Stomach (tissue), 9 donors: ENCODE measurements around the gene FES. TPM values are rescaled to one million over a fixed set of nuclear protein-coding genes. Genes with fewer than 3 reads are reported as not detected.
"Not testable (repeated sequence)": the region's sequence is repeated elsewhere in the genome, so short reads cannot be mapped to it uniquely, and the experiment has no call there.

Source experiments
- DNase-seq, 2 donors: peaks; one replicate each; pipeline versions ENCODE4 v3.0.0 to v3.0.0-alpha.2; 2013 to 2019
- H3K27ac ChIP-seq, 5 donors: fragments of 200-600 bp in 4 of 5; sonication (generic) in 4 of 5; one replicate each; pipeline ENCODE4 v1.5.1; 2013 to 2019; ENCODE audit warnings: mild to moderate bottlenecking in 1 of 5, moderate library complexity in 1 of 5
- H3K27me3 ChIP-seq, 3 donors: fragments of 200-600 bp; sonication (generic); one replicate each; pipeline ENCODE4 v1.5.1; 2017 to 2019; ENCODE audit warnings: mixed run types in 1 of 3
- H3K36me3 ChIP-seq, 4 donors: fragments of 200-600 bp; sonication (generic); 1 replicate in 3 of 4; 2 replicates in 1 of 4; pipeline ENCODE4 v1.5.1; 2016 to 2019
- H3K4me1 ChIP-seq, 4 donors: fragments of 200-600 bp; sonication (generic); one replicate each; pipeline ENCODE4 v1.5.1; 2016 to 2019
- H3K4me3 ChIP-seq, 4 donors: fragments of 200-600 bp; sonication (generic) in 3 of 4; one replicate each; pipeline ENCODE4 v1.5.1; 2016 to 2019; ENCODE audit warnings: mild to moderate bottlenecking in 1 of 4
- H3K9me3 ChIP-seq, 4 donors: fragments of 200-600 bp; sonication (generic); one replicate each; pipeline ENCODE4 v1.5.1; 2016 to 2019
- CTCF ChIP-seq, 7 experiments: fragments of 450-650 bp in 4 of 7; fragments of 200-600 bp in 3 of 7; sonication (generic) in 3 of 7; IDR thresholded peaks; one replicate each; pipeline ENCODE4 v1.5.1; 2016 to 2019; ENCODE audit warnings: antibody characterized with exemption in 7 of 7, control low read depth in 2 of 7, mild to moderate bottlenecking in 1 of 7
- EP300 ChIP-seq: sonication (generic); formaldehyde crosslinking; IDR thresholded peaks from one replicate; pipeline ENCODE4 v1.6.1; 2017; ENCODE audit warnings: antibody characterized with exemption
- POLR2A ChIP-seq, 4 donors: fragments of 450-650 bp; IDR thresholded peaks; one replicate each; pipeline ENCODE4 v1.6.1; 2016; ENCODE audit warnings: antibody characterized with exemption in 4 of 4, control low read depth in 2 of 4, mild to moderate bottlenecking in 1 of 4, moderate library complexity in 1 of 4
- POLR2AphosphoS5 ChIP-seq, 3 donors: sonication (generic); formaldehyde crosslinking; IDR thresholded peaks; one replicate each; pipeline ENCODE4 v1.6.1; 2016; ENCODE audit warnings: antibody characterized with exemption in 3 of 3
- WGBS, 5 donors: extraction: QIAGEN DNeasy Blood & Tissue Kit in 3 of 5; methylation state at CpG; one replicate each; pipeline versions ENCODE4 v1.1.5 to v1.1.7; 2013 to 2018; 5-methylcytosine and 5-hydroxymethylcytosine counted together
- intact Hi-C: fragments of 100-400 bp; cut with DNase I; formaldehyde crosslinking; loops from one replicate; pipeline ENCODE4 v1.15.1; 2023; ENCODE audit warnings: low total_unique reads
- polyA plus RNA-seq, 3 donors: library from polyadenylated mRNA; stranded (reverse); fragments of 200-250 nt; gene quantifications; one replicate each; pipeline ENCODE4 v1.2.3, GENCODE V29; 2013
- total RNA-seq, 5 donors: library from RNA; depleted of rRNA; stranded (reverse); fragments of >200 nt; gene quantifications; one replicate each; pipeline versions ENCODE4 v1.1.0 to v1.2.3, GENCODE V29; 2014 to 2016
- donor health status: healthy with polysubstance abuse.
- donor health status: Bipolar disorder and iron deficiency.
- donor health status: healthy.

FES gene
- total and polyA plus RNA-seq, 8 donors: 8.0 to 49.1 (median 19.2) TPM

GRCh38 chr15:90906181-90906849 lies 22.0 kb downstream of the FES start:
- DNase-seq: no peak
- Histone ChIP-seq H3K27me3 (no peaks in the 10 kb centered on the region), H3K4me1 (peaks cover 19 to 38% (median 30%) of the 10 kb centered on the region in 4 donors), H3K27ac (no peak overlapping the region), H3K36me3 (peaks cover 60 to 67% (median 66%) of the 10 kb centered on the region in 4 donors), H3K9me3 (no peaks in the 10 kb centered on the region), H3K4me3 (no peak overlapping the region)
- TF ChIP-seq CTCF (IDR thresholded peaks at IDR 0.05): no peak
- TF ChIP-seq POLR2AphosphoS5 (IDR thresholded peaks at IDR 0.05): no peak
- no peak for TF ChIP-seq POLR2A (IDR thresholded peaks at IDR 0.05)
- no peak for TF ChIP-seq EP300
- intact Hi-C loops: no loop called here
- 91 to 98% (median 96%) methylated on average over 8 to 11 of the region's 11 CpGs for WGBS, 5 donors

- intact Hi-C loops: no loop called here
- 69 to 90% (median 87%) methylated on average over 11 to 15 of the region's 15 CpGs for whole genome bisulfite sequencing, 5 donors
- Histone ChIP-seq H3K36me3 (peaks cover 68 to 75% (median 75%) of the 10 kb centered on the region in 4 donors), H3K9me3 (no peaks in the 10 kb centered on the region), H3K27me3 (no peaks in the 10 kb centered on the region), H3K27ac (no peak overlapping the region), H3K4me3 (no peak overlapping the region), H3K4me1 (peaks cover 14 to 33% (median 22%) of the 10 kb centered on the region in 4 donors)
- TF ChIP-seq POLR2A (IDR thresholded peaks at IDR 0.05) (no peak), EP300 (no peak), CTCF (IDR thresholded peaks at IDR 0.05) (no peak), POLR2AphosphoS5 (IDR thresholded peaks at IDR 0.05) (no peak)
- no peak for DNase-seq
Measured at GRCh38 chr15:90907051-90907660, 22.9 kb downstream of the FES start.

- Histone ChIP-seq H3K9me3 (no peaks in the 10 kb centered on the region), H3K4me1 (peaks cover 14 to 30% (median 21%) of the 10 kb centered on the region in 4 donors), H3K27ac (peak overlapping the region in 1 of 5 donors; percentile 34), H3K4me3 (no peak overlapping the region), H3K27me3 (no peaks in the 10 kb centered on the region), H3K36me3 (peaks cover 76 to 84% (median 83%) of the 10 kb centered on the region in 4 donors)
- DNase-seq: no peak
- TF ChIP-seq POLR2A (IDR thresholded peaks at IDR 0.05) (no peak), POLR2AphosphoS5 (IDR thresholded peaks at IDR 0.05) (no peak), CTCF (IDR thresholded peaks at IDR 0.05) (no peak), EP300 (no peak)
- WGBS, 5 donors: 71 to 83% (median 79%) methylated on average over 9 of the region's 9 CpGs
- intact Hi-C loops: no loop called here
Measured at GRCh38 chr15:90907838-90908507, 23.7 kb downstream of the FES start.

- Histone ChIP-seq H3K36me3 (peaks cover 91 to 98% (median 98%) of the 10 kb centered on the region in 4 donors), H3K4me1 (peaks cover 4 to 16% (median 7%) of the 10 kb centered on the region in 4 donors)
- 73 to 88% (median 80%) methylated on average over 11 of the region's 11 CpGs for WGBS, 5 donors
- H3K27me3 ChIP-seq, H3K27ac ChIP-seq, H3K9me3 ChIP-seq, intact Hi-C loops, H3K4me3 ChIP-seq, DNase-seq: not testable (repeated sequence)
Measured at GRCh38 chr15:90909449-90909848, 25.1 kb downstream of the FES start.
